Prostate gland (tissue), 2 donors: ENCODE data around the gene VPS8. TPM values are rescaled to one million over a fixed set of nuclear protein-coding genes. Genes with fewer than 3 reads are reported as not detected.

Experiments
- DNase-seq: peaks from one replicate; pipeline ENCODE4 v3.0.0-alpha.2; 2019; ENCODE audit warnings: low spot score
- H3K27ac ChIP-seq, 2 donors: fragments of 200-600 bp; sonication (generic); 2 replicates each; pipeline ENCODE4 v1.5.1; 2017 to 2019
- H3K27me3 ChIP-seq: fragments of 200-600 bp; sonication (generic); replicated peaks from 2 replicates; pipeline ENCODE4 v1.5.1; 2019; ENCODE audit not compliant: insufficient read depth
- H3K36me3 ChIP-seq, 2 donors: fragments of 200-600 bp; sonication (generic); 1 replicate in 1 of 2; 2 replicates in 1 of 2; pipeline versions ENCODE4 v1.5.1 to v1.8.1; 2017 to 2019
- H3K4me1 ChIP-seq: fragments of 200-600 bp; sonication (generic); replicated peaks from 2 replicates; pipeline ENCODE4 v1.5.1; 2019
- H3K4me3 ChIP-seq, 2 donors: fragments of 200-600 bp; sonication (generic); 2 replicates each; pipeline ENCODE4 v1.5.1; 2017 to 2019
- H3K9me3 ChIP-seq: fragments of 200-600 bp; sonication (generic); 2 replicates; pipeline ENCODE4 v1.5.1; 2017
- CTCF ChIP-seq, 4 experiments: fragments of 200-600 bp in 2 of 4; fragments of 450-650 bp in 2 of 4; sonication (generic) in 2 of 4; IDR thresholded peaks; 1 replicate in 3 of 4; 2 replicates in 1 of 4; pipeline ENCODE4 v1.5.1; 2016 to 2019; ENCODE audit warnings: antibody characterized with exemption in 4 of 4, mild to moderate bottlenecking in 2 of 4, moderate library complexity in 2 of 4
- POLR2A ChIP-seq: fragments of 450-650 bp; IDR thresholded peaks from one replicate; pipeline ENCODE4 v1.6.1; 2016; ENCODE audit warnings: antibody characterized with exemption, mild to moderate bottlenecking
- POLR2AphosphoS5 ChIP-seq: sonication (generic); formaldehyde crosslinking; IDR thresholded peaks from one replicate; pipeline ENCODE4 v1.6.1; 2017; ENCODE audit warnings: antibody characterized with exemption
- WGBS: methylation state at CpG from one replicate; pipeline ENCODE4 v1.1.5; 2018; 5-methylcytosine and 5-hydroxymethylcytosine counted together
- intact Hi-C: fragments of 100-400 bp; cut with DNase I; formaldehyde crosslinking; loops from one replicate; pipeline ENCODE4 v1.14.2; 2022
- total RNA-seq, 2 donors: library from RNA; depleted of rRNA; stranded (reverse); fragments of >200 nt; gene quantifications; one replicate each; pipeline ENCODE4 v1.1.0, GENCODE V29; 2016

Gene VPS8
- total RNA-seq, 2 donors from 2014 or later: 36.7 to 70.6 TPM

- Histone ChIP-seq H3K36me3 (no peaks in the 10 kb centered on the region), H3K9me3 (no peaks in the 10 kb centered on the region), H3K27ac (no peak overlapping the region), H3K27me3 (no peaks in the 10 kb centered on the region), H3K4me1 (no peaks in the 10 kb centered on the region), H3K4me3 (no peak overlapping the region)
- no peak for TF ChIP-seq CTCF (IDR thresholded peaks at IDR 0.05)
- TF ChIP-seq POLR2AphosphoS5: no peak
- no peak for TF ChIP-seq POLR2A
- intact Hi-C loops: no loop called here
- WGBS: 81% methylated on average over 5 of the region's 5 CpGs
- no peak for DNase-seq
Measured at GRCh38 chr3:184789314-184789998, 22.5 kb upstream of the VPS8 start.

DNA sequence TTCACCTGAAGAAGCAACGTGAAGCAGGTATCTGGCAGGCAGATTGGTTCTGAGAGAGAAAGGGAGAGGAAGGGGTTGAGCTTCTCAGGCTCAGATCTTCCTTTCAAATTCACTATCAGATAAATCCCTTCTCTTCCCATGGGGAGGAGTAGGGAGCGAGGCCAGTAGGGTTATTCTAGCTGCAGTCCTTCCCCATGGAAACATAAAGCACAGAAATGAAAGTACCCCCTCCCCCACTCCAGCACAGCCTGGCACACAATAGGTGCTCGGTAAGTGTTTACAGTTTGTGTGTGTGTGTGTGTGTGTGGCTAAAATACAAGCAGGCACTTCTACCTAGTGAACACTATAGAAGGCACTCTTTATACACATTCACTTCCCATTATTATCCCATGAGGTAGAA, 20.8 kb upstream of the VPS8 start:
- H3K36me3 ChIP-seq: no peaks in the 10 kb centered on the region
- no peak for DNase-seq
- TF ChIP-seq CTCF (IDR thresholded peaks at IDR 0.05) (no peak), POLR2AphosphoS5 (no peak), POLR2A (no peak)
- no peaks in the 10 kb centered on the region for H3K9me3 ChIP-seq
- no peaks in the 10 kb centered on the region for H3K4me1 ChIP-seq
- H3K27ac ChIP-seq: no peak overlapping the region
- no peaks in the 10 kb centered on the region for H3K27me3 ChIP-seq
- H3K4me3 ChIP-seq: no peak overlapping the region
- intact Hi-C loops: no loop called here
- 46% methylated on average over 3 of the region's 3 CpGs for WGBS

DNA sequence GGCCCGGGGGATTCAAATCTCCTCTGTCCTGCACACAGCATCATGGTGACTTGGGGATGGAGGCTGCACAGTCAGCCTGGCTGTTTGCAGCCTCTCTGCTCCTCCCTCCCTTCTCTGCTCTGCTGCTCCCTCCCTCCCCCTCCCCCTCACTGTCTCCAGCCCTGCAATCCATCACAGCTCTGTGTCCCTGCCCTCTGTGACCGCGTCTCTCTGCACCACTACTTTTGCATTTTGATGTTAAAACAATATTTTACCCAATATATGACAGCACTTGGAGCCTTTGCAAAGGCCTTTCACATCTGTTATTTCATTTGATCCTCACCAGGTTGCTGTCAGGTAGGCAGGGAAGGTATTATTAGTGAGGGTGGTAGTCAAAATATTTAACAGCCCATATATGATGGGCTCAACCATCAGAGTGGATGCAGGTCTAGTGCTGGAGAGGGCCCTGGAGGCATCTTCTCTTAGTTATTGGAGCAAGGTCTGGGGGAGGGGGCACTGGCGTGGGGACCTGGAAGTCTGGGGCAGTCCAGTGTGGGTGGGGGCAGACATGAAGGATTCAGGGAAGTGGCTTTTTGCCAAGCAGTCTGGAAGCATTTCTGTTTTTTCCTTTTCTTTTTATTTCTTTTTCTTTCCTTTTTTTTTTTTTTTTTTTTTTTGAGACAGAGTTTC, 16.3 kb upstream of the VPS8 start:
- no peaks in the 10 kb centered on the region for H3K9me3 ChIP-seq
- DNase-seq: no peak
- TF ChIP-seq CTCF (IDR thresholded peaks at IDR 0.05): no peak
- no peak for TF ChIP-seq POLR2AphosphoS5
- no peak for TF ChIP-seq POLR2A
- no peaks in the 10 kb centered on the region for H3K4me1 ChIP-seq
- no peak overlapping the region for H3K4me3 ChIP-seq
- intact Hi-C loops: no loop called here
- H3K36me3 ChIP-seq: no peaks in the 10 kb centered on the region
- no peak overlapping the region for H3K27ac ChIP-seq
- H3K27me3 ChIP-seq: no peaks in the 10 kb centered on the region
- WGBS: 59% methylated on average over 4 of the region's 4 CpGs

DNA sequence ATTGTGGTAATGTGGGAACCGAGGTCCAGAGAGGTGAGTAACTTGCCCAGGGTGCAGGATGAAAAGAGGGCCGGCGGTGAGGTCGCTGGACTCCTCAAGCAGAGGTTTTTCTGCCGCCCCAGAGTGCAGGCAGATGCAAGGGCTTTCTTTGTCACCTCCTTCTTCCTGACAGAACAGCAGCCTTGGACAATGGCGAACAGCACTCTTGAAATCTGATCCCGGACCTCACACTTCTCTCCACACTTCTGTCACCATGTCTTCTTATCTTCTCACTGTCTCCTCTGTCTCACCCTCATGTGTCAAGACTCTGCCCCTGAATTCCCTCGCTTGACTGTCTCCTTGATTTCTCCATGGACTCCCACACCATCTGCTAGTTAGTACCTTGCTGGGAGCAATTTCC, 15.4 kb upstream of the VPS8 start:
- H3K27me3 ChIP-seq: no peaks in the 10 kb centered on the region
- no peaks in the 10 kb centered on the region for H3K9me3 ChIP-seq
- WGBS: 49% methylated on average over 8 of the region's 8 CpGs
- H3K4me3 ChIP-seq: no peak overlapping the region
- H3K4me1 ChIP-seq: no peaks in the 10 kb centered on the region
- H3K27ac ChIP-seq: no peak overlapping the region
- TF ChIP-seq POLR2A (no peak), POLR2AphosphoS5 (no peak), CTCF (IDR thresholded peaks at IDR 0.05) (no peak)
- DNase-seq: no peak
- intact Hi-C loops: no loop called here
- no peaks in the 10 kb centered on the region for H3K36me3 ChIP-seq

- no peaks in the 10 kb centered on the region for H3K9me3 ChIP-seq
- no peaks in the 10 kb centered on the region for H3K36me3 ChIP-seq
- no peaks in the 10 kb centered on the region for H3K27me3 ChIP-seq
- intact Hi-C loops: no loop called here
- TF ChIP-seq POLR2AphosphoS5: no peak
- TF ChIP-seq CTCF (IDR thresholded peaks at IDR 0.05): no peak
- TF ChIP-seq POLR2A: no peak
- DNase-seq: no peak
- H3K4me3 ChIP-seq: no peak overlapping the region
- H3K4me1 ChIP-seq: no peaks in the 10 kb centered on the region
- H3K27ac ChIP-seq: no peak overlapping the region
- WGBS: 94% methylated on average over 3 of the region's 3 CpGs
Measured at GRCh38 chr3:184796954-184797353, 15.0 kb upstream of the VPS8 start.
